HepG2 (cell line): ENCODE results near the gene PHF10. TPM values are rescaled to one million over a fixed set of nuclear protein-coding genes. Genes with fewer than 3 reads are reported as not detected.
A peak's percentile ranks its signal among the peaks of the same experiment; 100 is the strongest.

Experiments
- CHCHD3 ChIP-seq: sonication (generic); formaldehyde crosslinking; IDR thresholded peaks from 2 replicates; pipeline ENCODE4 v1.8.0; 2022; ENCODE audit warnings: mild to moderate bottlenecking, missing genetic modification reagents, moderate library complexity
- HOXA3 ChIP-seq: sonication (generic); formaldehyde crosslinking; IDR thresholded peaks from 2 replicates; pipeline ENCODE4 v1.5.0; 2020; ENCODE audit warnings: missing genetic modification reagents
- NFIB ChIP-seq: sonication (generic); formaldehyde crosslinking; IDR thresholded peaks from 2 replicates; pipeline ENCODE4 v1.9.0; 2021; ENCODE audit warnings: missing genetic modification reagents, mild to moderate bottlenecking, borderline replicate concordance
- NR2C2 ChIP-seq: sonication (generic); formaldehyde crosslinking; IDR thresholded peaks from 2 replicates; pipeline ENCODE4 v1.4.0; 2020; ENCODE audit warnings: missing genetic modification reagents, mild to moderate bottlenecking, moderate library complexity, borderline replicate concordance
- POLR2G ChIP-seq: fragments of 200-400 bp; formaldehyde crosslinking; IDR thresholded peaks from 2 replicates; pipeline ENCODE4 v1.6.1; 2018; ENCODE audit warnings: mild to moderate bottlenecking, low read depth, low read length, moderate library complexity
- TARDBP ChIP-seq: sonication (generic); formaldehyde crosslinking; IDR thresholded peaks from 2 replicates; pipeline ENCODE4 v1.8.0; 2022; ENCODE audit warnings: mild to moderate bottlenecking, missing genetic modification reagents
- ZBTB26 ChIP-seq: IDR thresholded peaks from 2 replicates; pipeline ENCODE4 v1.6.1; 2016; ENCODE audit warnings: missing compliant biosample characterization, missing genetic modification reagents, borderline replicate concordance
- ZBTB4 ChIP-seq: sonication (generic); formaldehyde crosslinking; IDR thresholded peaks from 2 replicates; pipeline ENCODE4 v1.4.0; 2020; ENCODE audit warnings: missing genetic modification reagents, mild to moderate bottlenecking, borderline replicate concordance
- ZNF224 ChIP-seq: sonication (generic); formaldehyde crosslinking; IDR thresholded peaks from 2 replicates; pipeline ENCODE4 v1.5.0; 2020; ENCODE audit warnings: mild to moderate bottlenecking, missing genetic modification reagents
- ZNF318 ChIP-seq: sonication (generic); formaldehyde crosslinking; IDR thresholded peaks from 2 replicates; pipeline ENCODE4 v1.4.0; 2020; ENCODE audit warnings: mild to moderate bottlenecking, missing genetic modification reagents
- polyA plus RNA-seq, 8 experiments: library from polyadenylated mRNA; depleted of rRNA in 3 of 8; stranded (reverse) in 7 of 8; unstranded in 1 of 8; fragments of >200 nt; fragmentation: Illumina TruSeq in 4 of 8; extraction: Trizol in 4 of 8; gene quantifications; 2 replicates each; pipeline versions ENCODE4 v1.2.1 to v1.2.3, GENCODE V29; 2011 to 2016; ENCODE audit warnings: low read depth in 4 of 8, missing spikeins in 1 of 8, mixed read lengths in 1 of 8; ENCODE audit not compliant: insufficient read depth in 1 of 8
- total RNA-seq, 5 experiments: library from RNA; depleted of rRNA; stranded (reverse); fragments of >200 nt; fragmentation: Illumina TruSeq; extraction: Trizol; gene quantifications; 2 replicates each; pipeline ENCODE4 v1.2.3, GENCODE V29; 2016; ENCODE audit warnings: low read depth in 1 of 5
- TF ChIP-seq, protein P1 (sequence below): sonication (generic); formaldehyde crosslinking; IDR thresholded peaks from 2 replicates; pipeline ENCODE4 v1.8.0; 2022; ENCODE audit warnings: missing genetic modification reagents, mild to moderate bottlenecking, borderline replicate concordance
- TF ChIP-seq, protein P2 (sequence below): sonication (generic); formaldehyde crosslinking; IDR thresholded peaks from 2 replicates; pipeline ENCODE4 v1.5.1; 2020; ENCODE audit warnings: mild to moderate bottlenecking, missing genetic modification reagents, moderate library complexity

PHF10 gene
- total and polyA plus RNA-seq, 2 of the 13 experiments (the other 11 are each of a cell fraction or from before 2014, with no cell fraction given): 42.1 to 84.1 TPM

GRCh38 chr6:169751242-169752073, 27.2 kb upstream of the PHF10 start, which contains the start of the genes DYNLT2 and ERMARD (continued):
- TF ChIP-seq ZBTB4 (CRISPR knock-in tag) (peak; percentile 66), NR2C2 (CRISPR knock-in tag) (peak; percentile 94), POLR2G (peak; percentile 98), NFIB (CRISPR knock-in tag) (no peak), ZNF224 (CRISPR knock-in tag) (peak; percentile 95; the same call in 1 of the 2 replicates), ZNF318 (CRISPR knock-in tag) (no peak), CHCHD3 (CRISPR knock-in tag) (peak; percentile 99), ZBTB26 (CRISPR knock-in tag) (peak; percentile 88), TARDBP (CRISPR knock-in tag) (peak; percentile 97), HOXA3 (CRISPR knock-in tag) (peak; percentile 99)
- TF ChIP-seq, protein P1, sequence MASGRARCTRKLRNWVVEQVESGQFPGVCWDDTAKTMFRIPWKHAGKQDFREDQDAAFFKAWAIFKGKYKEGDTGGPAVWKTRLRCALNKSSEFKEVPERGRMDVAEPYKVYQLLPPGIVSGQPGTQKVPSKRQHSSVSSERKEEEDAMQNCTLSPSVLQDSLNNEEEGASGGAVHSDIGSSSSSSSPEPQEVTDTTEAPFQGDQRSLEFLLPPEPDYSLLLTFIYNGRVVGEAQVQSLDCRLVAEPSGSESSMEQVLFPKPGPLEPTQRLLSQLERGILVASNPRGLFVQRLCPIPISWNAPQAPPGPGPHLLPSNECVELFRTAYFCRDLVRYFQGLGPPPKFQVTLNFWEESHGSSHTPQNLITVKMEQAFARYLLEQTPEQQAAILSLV (CRISPR knock-in tag): peak; percentile 99; the same call in 1 of the 2 replicates
- TF ChIP-seq, protein P2, sequence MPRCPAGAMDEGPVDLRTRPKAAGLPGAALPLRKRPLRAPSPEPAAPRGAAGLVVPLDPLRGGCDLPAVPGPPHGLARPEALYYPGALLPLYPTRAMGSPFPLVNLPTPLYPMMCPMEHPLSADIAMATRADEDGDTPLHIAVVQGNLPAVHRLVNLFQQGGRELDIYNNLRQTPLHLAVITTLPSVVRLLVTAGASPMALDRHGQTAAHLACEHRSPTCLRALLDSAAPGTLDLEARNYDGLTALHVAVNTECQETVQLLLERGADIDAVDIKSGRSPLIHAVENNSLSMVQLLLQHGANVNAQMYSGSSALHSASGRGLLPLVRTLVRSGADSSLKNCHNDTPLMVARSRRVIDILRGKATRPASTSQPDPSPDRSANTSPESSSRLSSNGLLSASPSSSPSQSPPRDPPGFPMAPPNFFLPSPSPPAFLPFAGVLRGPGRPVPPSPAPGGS (CRISPR knock-in tag): peak; percentile 99
